ENCODE data around the gene ROR2. TPM values are rescaled to one million over a fixed set of nuclear protein-coding genes. Genes with fewer than 3 reads are reported as not detected.

Gene ROR2
- total and polyA plus RNA-seq, 2 of the 13 experiments (the other 11 are each of a cell fraction or from before 2014, with no cell fraction given), result not detected

DNA sequence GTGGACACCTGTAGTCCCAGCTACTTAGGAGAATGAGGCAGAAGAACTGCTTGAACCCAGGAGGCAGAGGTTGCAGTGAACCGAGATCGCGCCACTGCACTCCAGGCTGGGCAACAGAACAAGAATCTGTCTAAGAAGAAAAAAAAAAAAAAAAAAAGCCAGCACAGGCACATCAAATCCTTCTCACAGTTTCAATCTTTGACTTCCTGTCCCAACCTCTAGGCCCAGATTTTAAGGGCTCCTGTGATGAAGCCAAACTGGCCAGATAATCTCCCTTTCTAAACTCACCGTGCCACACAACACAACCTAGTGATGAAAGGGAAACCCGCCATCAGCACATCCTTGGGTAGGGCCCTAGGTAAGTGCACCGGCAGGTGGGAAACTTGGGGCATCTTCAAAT lies 58.1 kb downstream of the ROR2 start:
- H3K9ac ChIP-seq (ENCODE audit: insufficient read depth, low read depth, low read length), result no peak overlapping the region
- no peak overlapping the region for H2AFZ ChIP-seq (ENCODE audit: low read length)
- in situ Hi-C loops (cut with HindIII; ENCODE audit: extremely low pct_ligation_motif_present, low pct_unique_long_range_greater_than_20kb) (no loop called here), intact Hi-C loops (cut with micrococcal nuclease; ENCODE audit: unreplicated experiment) (no loop called here)
- no peaks in the 10 kb centered on the region for H3K9me3 ChIP-seq (ENCODE audit: low read length)
- FAIRE-seq (no peak), ATAC-seq (no peak), DNase-seq (ENCODE audit: low spot score) (no peak)
- peaks cover 0 to 26% of the 10 kb centered on the region in 2 experiments; a peak in 3 of 5 replicates for H3K27me3 ChIP-seq (ENCODE audit: control insufficient read depth in 1 of 2, insufficient read depth in 2 of 2, low read length in 2 of 2)
- no peak overlapping the region for H3K27ac ChIP-seq (ENCODE audit: extremely low read length, insufficient read depth, low read length)
- TF ChIP-seq, protein P1, sequence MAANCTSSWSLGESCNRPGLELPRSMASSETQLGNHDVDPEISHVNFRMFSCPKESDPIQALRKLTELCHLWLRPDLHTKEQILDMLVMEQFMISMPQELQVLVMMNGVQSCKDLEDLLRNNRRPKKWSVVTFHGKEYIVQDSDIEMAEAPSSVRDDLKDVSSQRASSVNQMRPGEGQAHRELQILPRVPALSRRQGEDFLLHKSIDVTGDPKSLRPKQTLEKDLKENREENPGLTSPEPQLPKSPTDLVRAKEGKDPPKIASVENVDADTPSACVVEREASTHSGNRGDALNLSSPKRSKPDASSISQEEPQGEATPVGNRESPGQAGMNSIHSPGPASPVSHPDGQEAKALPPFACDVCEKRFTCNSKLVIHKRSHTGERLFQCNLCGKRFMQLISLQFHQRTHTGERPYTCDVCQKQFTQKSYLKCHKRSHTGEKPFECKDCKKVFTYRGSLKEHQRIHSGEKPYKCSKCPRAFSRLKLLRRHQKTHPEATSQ (CRISPR knock-in tag; IDR thresholded peaks at IDR 0.05; ENCODE audit: borderline replicate concordance), result no peak
- TF ChIP-seq LCORL (IDR thresholded peaks at IDR 0.05) (no peak), LCORL (CRISPR knock-in tag; IDR thresholded peaks at IDR 0.05) (no peak), ZFAT (CRISPR knock-in tag; conservative IDR thresholded peaks at IDR 0.05) (no peak), ESRRA (CRISPR knock-in tag; IDR thresholded peaks at IDR 0.05; ENCODE audit: low read depth) (no peak), NFKBIZ (CRISPR knock-in tag; IDR thresholded peaks at IDR 0.05) (no peak), ZNF724P (CRISPR knock-in tag; IDR thresholded peaks at IDR 0.05; ENCODE audit: borderline replicate concordance) (no peak), JUNB (CRISPR knock-in tag; IDR thresholded peaks at IDR 0.05; ENCODE audit: borderline replicate concordance) (no peak), ZNF776 (CRISPR knock-in tag; IDR thresholded peaks at IDR 0.05) (no peak), GLI4 (CRISPR knock-in tag; IDR thresholded peaks at IDR 0.05; ENCODE audit: borderline replicate concordance) (no peak), ZNF510 (CRISPR knock-in tag; IDR thresholded peaks at IDR 0.05; ENCODE audit: low read depth) (no peak), ZNF484 (CRISPR knock-in tag; IDR thresholded peaks at IDR 0.05; ENCODE audit: borderline replicate concordance, low read depth) (no peak), ZNF839 (CRISPR knock-in tag; IDR thresholded peaks at IDR 0.05; ENCODE audit: borderline replicate concordance) (no peak), POLR2AphosphoS2 (IDR thresholded peaks at IDR 0.05; ENCODE audit: low read depth, low read length) (no peak), GZF1 (CRISPR knock-in tag; IDR thresholded peaks at IDR 0.05) (no peak), KLF11 (CRISPR knock-in tag; IDR thresholded peaks at IDR 0.05) (no peak), RXRA (CRISPR knock-in tag; IDR thresholded peaks at IDR 0.05) (no peak), NONO (IDR thresholded peaks at IDR 0.05) (no peak), NONO (CRISPR knock-in tag; conservative IDR thresholded peaks at IDR 0.05) (no peak)
- H3K79me2 ChIP-seq (ENCODE audit: insufficient read depth, low read length), result no peaks in the 10 kb centered on the region
- H3K36me3 ChIP-seq (replicated peaks in 1 of 2; ENCODE audit: control insufficient read depth in 1 of 2, insufficient read depth in 2 of 2, low read length in 2 of 2), result no peaks in the 10 kb centered on the region
- WGBS (ENCODE audit: low lambda C conversion rate), result 73% methylated on average over 6 of the region's 6 CpGs
- CTCF ChIA-PET (ENCODE audit: low intra/inter-chr PET ratio, low total read pairs), result no interaction called here
- no peak overlapping the region for H3K4me3 ChIP-seq (replicated peaks in 1 of 3; ENCODE audit: insufficient read depth in 1 of 3, low read depth in 2 of 3, low read length in 3 of 3)
- H4K20me1 ChIP-seq (ENCODE audit: insufficient read depth, low read length), result no peaks in the 10 kb centered on the region
- no peak overlapping the region for H3K4me2 ChIP-seq (ENCODE audit: low read depth, low read length)
- POLR2A ChIA-PET, result no interaction called here
- no TSS peak for BruUV-seq (replicated peaks)
- no peaks in the 10 kb centered on the region for H3K4me1 ChIP-seq (ENCODE audit: insufficient read depth, low read length)
